GM12878 (cell line): ENCODE measurements around the gene PSMD11. TPM values are rescaled to one million over a fixed set of nuclear protein-coding genes. Genes with fewer than 3 reads are reported as not detected.

Experiments used
- ATAC-seq: fragments of 200-7000 bp; cut with Tn5 transposase; 3 replicates; pipeline ENCODE4 v1.9.1; 2020; ENCODE audit warnings: mild to moderate bottlenecking, moderate library complexity
- BruUV-seq: library from RNA; stranded (reverse); fragments of 400-500 nt; replicated peaks from 2 replicates; lab custom pipeline; 2021; lab: Mats Ljungman, UMichigan
- CTCF ChIA-PET: fragments of 300-600 bp; sonication (Branson Sonifier 250); formaldehyde crosslinking; extraction: SDS; loops from one replicate; lab custom pipeline; 2021; ENCODE audit warnings: inconsistent platforms; lab: Yijun Ruan, JAX
- POLR2A ChIA-PET: fragments of 350-600 bp; formaldehyde crosslinking; extraction: SDS; loops from one replicate; lab custom pipeline; 2021; ENCODE audit warnings: inconsistent platforms; lab: Charles Lee
- RAD21 ChIA-PET: fragments of 300-600 bp; sonication (Branson Sonifier 250); formaldehyde crosslinking; loops from one replicate; lab custom pipeline; 2023; ENCODE audit warnings: antibody characterized with exemption; ENCODE audit not compliant: unreplicated experiment; lab: Charles Lee
- SMC1A ChIA-PET: fragments of 300-600 bp; sonication (Branson Sonifier 250); formaldehyde crosslinking; loops from one replicate; lab custom pipeline; 2023; ENCODE audit not compliant: unreplicated experiment, uncharacterized antibody; lab: Charles Lee
- DNase-seq: peaks from one replicate; pipeline ENCODE4 v3.0.0-alpha.2; 2011; ENCODE audit warnings: low read depth, low spot score
- FAIRE-seq: peaks from 3 replicates; lab custom pipeline; 2011; peaks lifted over from hg19 to GRCh38; lab: Jason Lieb, UNC
- H2AFZ ChIP-seq: 2 replicates; pipeline ENCODE4 v1.6.0; 2011; ENCODE audit warnings: low read depth, low read length, control low read depth; ENCODE audit not compliant: control insufficient read depth
- H3K27ac ChIP-seq: 2 replicates; pipeline ENCODE4 v1.5.1; 2011; ENCODE audit warnings: control low read depth; ENCODE audit not compliant: control insufficient read depth, insufficient read depth
- H3K27me3 ChIP-seq, 2 experiments: replicated peaks in 1 of 2; 2 replicates each; pipeline versions ENCODE4 v1.6.0 to v1.6.1; 2011; ENCODE audit warnings: low read length in 1 of 2; ENCODE audit not compliant: control insufficient read depth in 2 of 2, insufficient read depth in 2 of 2
- H3K36me3 ChIP-seq, 2 experiments: 2 replicates each; pipeline ENCODE4 v1.5.1; 2011; ENCODE audit warnings: low read length in 1 of 2; ENCODE audit not compliant: control insufficient read depth in 2 of 2, insufficient read depth in 2 of 2
- H3K4me1 ChIP-seq: 2 replicates; pipeline ENCODE4 v1.6.1; 2011; ENCODE audit warnings: mild to moderate bottlenecking, low read length, moderate library complexity, mixed read lengths; ENCODE audit not compliant: control insufficient read depth, insufficient read depth
- H3K4me2 ChIP-seq: 2 replicates; pipeline ENCODE4 v1.6.0; 2011; ENCODE audit warnings: control low read depth; ENCODE audit not compliant: control insufficient read depth, insufficient read depth
- H3K4me3 ChIP-seq: fragments of 200-600 bp; sonication (generic); 2 replicates; pipeline ENCODE4 v1.5.1; 2016
- H3K79me2 ChIP-seq: 2 replicates; pipeline ENCODE4 v1.6.0; 2011; ENCODE audit warnings: low read length; ENCODE audit not compliant: control insufficient read depth, insufficient read depth
- H3K9ac ChIP-seq: 2 replicates; pipeline ENCODE4 v1.8.0; 2011; ENCODE audit warnings: low read length, control low read depth, mixed read lengths; ENCODE audit not compliant: control insufficient read depth, insufficient read depth
- H3K9me3 ChIP-seq: replicated peaks from 3 replicates; pipeline ENCODE4 v1.5.1; 2011; ENCODE audit warnings: mild to moderate bottlenecking, low read length; ENCODE audit not compliant: control insufficient read depth, insufficient read depth
- H4K20me1 ChIP-seq: 2 replicates; pipeline ENCODE4 v1.6.0; 2011; ENCODE audit not compliant: control insufficient read depth, insufficient read depth
- CBFB ChIP-seq: IDR thresholded peaks from 2 replicates; pipeline ENCODE4 v1.6.1; 2016; ENCODE audit warnings: antibody characterized with exemption, low read depth
- CHD4 ChIP-seq: fragments of 200-600 bp; sonication (generic); IDR thresholded peaks from 2 replicates; pipeline ENCODE4 v1.6.1; 2016; ENCODE audit warnings: mild to moderate bottlenecking
- FOS ChIP-seq: IDR thresholded peaks from 3 replicates; pipeline ENCODE4 v1.6.1; 2011; ENCODE audit warnings: borderline replicate concordance; ENCODE audit not compliant: insufficient read length; ENCODE audit errors: extremely low read depth
- IRF5 ChIP-seq: fragments of 450-650 bp; IDR thresholded peaks from 2 replicates; pipeline ENCODE4 v1.6.1; 2017; ENCODE audit warnings: borderline replicate concordance
- JUNB ChIP-seq: IDR thresholded peaks from 2 replicates; pipeline ENCODE4 v1.6.1; 2016; ENCODE audit warnings: antibody characterized with exemption, mild to moderate bottlenecking
- KAT2A ChIP-seq: conservative IDR thresholded peaks from 2 replicates; pipeline ENCODE4 v1.6.1; 2011; ENCODE audit warnings: low read depth, low read length; ENCODE audit not compliant: control insufficient read depth
- NFIC ChIP-seq: IDR thresholded peaks from 2 replicates; pipeline ENCODE4 v1.6.1; 2012; ENCODE audit warnings: low read depth, mild to moderate bottlenecking, inconsistent platforms, low read length, moderate library complexity
- PAX8 ChIP-seq: fragments of 450-650 bp; IDR thresholded peaks from 2 replicates; pipeline ENCODE4 v1.6.1; 2017; ENCODE audit warnings: mild to moderate bottlenecking, moderate library complexity
- PRDM15 ChIP-seq: fragments of 450-650 bp; formaldehyde crosslinking; IDR thresholded peaks from 2 replicates; pipeline ENCODE4 v1.4.0; 2020; ENCODE audit warnings: mild to moderate bottlenecking, moderate library complexity
- SREBF2 ChIP-seq: IDR thresholded peaks from 2 replicates; pipeline ENCODE4 v1.6.1; 2012; ENCODE audit warnings: mild to moderate bottlenecking, low read length
- STAT3 ChIP-seq: IDR thresholded peaks from 2 replicates; pipeline ENCODE4 v1.6.1; 2011; ENCODE audit warnings: low read depth, low read length, improper control_type of control experiment
- TAF1 ChIP-seq: IDR thresholded peaks from 2 replicates; pipeline ENCODE4 v1.6.1; 2011; ENCODE audit warnings: mild to moderate bottlenecking, low read depth, low read length, borderline replicate concordance
- WGBS: methylation state at CpG from one replicate; pipeline ENCODE4 v1.1.6; 2016; ENCODE audit warnings: low lambda C conversion rate; ENCODE audit not compliant: insufficient replicate concordance, insufficient coverage; ENCODE audit errors: missing lambda C conversion rate; 5-methylcytosine and 5-hydroxymethylcytosine counted together
- in situ Hi-C: fragments of 300-500 bp; cut with MboI; formaldehyde crosslinking; loops from 9 replicates; pipeline ENCODE4 v1.14.3; 2018; ENCODE audit warnings: mixed read lengths
- intact Hi-C: fragments of 100-400 bp; cut with micrococcal nuclease; formaldehyde crosslinking; loops from one replicate; pipeline ENCODE4 v1.14.2; 2022; ENCODE audit not compliant: unreplicated experiment
- polyA plus RNA-seq, 11 experiments: library from polyadenylated mRNA; depleted of rRNA in 4 of 11; unstranded in 6 of 11; stranded (reverse) in 5 of 11; fragments of >200 nt; fragmentation: Nextera tagmentation in 4 of 11; fragmentation: Illumina TruSeq in 1 of 11; extraction: Ambion mirVana in 4 of 11; extraction: Trizol in 1 of 11; gene quantifications; 1 replicate in 1 of 11; 2 replicates in 10 of 11; pipeline versions ENCODE4 v1.2.1 to v1.2.3, GENCODE V29; 2011 to 2016; ENCODE audit warnings: inconsistent platforms in 2 of 11, missing spikeins in 2 of 11, low read depth in 1 of 11
- total RNA-seq, 4 experiments: library from RNA; depleted of rRNA in 3 of 4; stranded (reverse); fragments of >200 nt in 3 of 4; fragmentation: Illumina TruSeq in 1 of 4; extraction: Trizol in 1 of 4; gene quantifications; 2 replicates each; pipeline versions ENCODE4 v1.2.1 to v1.2.3, GENCODE V29; 2013 to 2021

The PSMD11 gene
- total and polyA plus RNA-seq, 10 of the 15 experiments (the other 5 are each of a cell fraction or from before 2014, with no cell fraction given), result 84.1 to 319 (median 120) TPM

GRCh38 chr17:32452281-32452680 lies 8.0 kb downstream of the PSMD11 start:
- BruUV-seq, result no TSS peak
- no peak for ATAC-seq
- Histone ChIP-seq H3K9me3 (no peaks in the 10 kb centered on the region), H3K4me2 (no peak overlapping the region), H3K36me3 (peaks cover 7 to 20% of the 10 kb centered on the region in 2 experiments), H3K4me3 (no peak overlapping the region), H3K4me1 (no peaks in the 10 kb centered on the region), H3K27ac (no peak overlapping the region), H3K79me2 (peaks cover 18% of the 10 kb centered on the region), H3K9ac (no peak overlapping the region), H2AFZ (no peak overlapping the region), H4K20me1 (no peaks in the 10 kb centered on the region), H3K27me3 (no peaks in the 10 kb centered on the region)
- in situ Hi-C loops (loop anchor here (25.0 kb wide), 1 partner anchor 460 kb away; no protein-coding TSS in a partner anchor), intact Hi-C loops (no loop called here)
- DNase-seq, result no peak
- ChIA-PET CTCF (interaction anchor here (3.9 kb wide), 1 partner anchor 11 kb away, joined by 25 read pairs; no protein-coding TSS in a partner anchor), POLR2A (no interaction called here), SMC1A (no interaction called here), RAD21 (no interaction called here)
- FAIRE-seq, result no peak
- WGBS, result 91% methylated on average over 1 of the region's 1 CpG
- TF ChIP-seq NFIC (no peak), CBFB (no peak), JUNB (no peak), TAF1 (no peak)

- TF ChIP-seq SREBF2, result no peak
- no peak for TF ChIP-seq KAT2A
- no peak for TF ChIP-seq STAT3
- TF ChIP-seq IRF5, result no peak
- TF ChIP-seq FOS, result no peak
- no peak for TF ChIP-seq PRDM15 (CRISPR knock-in tag)
- no peak for TF ChIP-seq CHD4
- TF ChIP-seq PAX8, result no peak
- 94% methylated on average over 2 of the region's 2 CpGs for WGBS
- POLR2A ChIA-PET, result no interaction called here
- Histone ChIP-seq H4K20me1 (no peaks in the 10 kb centered on the region), H3K36me3 (peaks cover 8 to 21% of the 10 kb centered on the region in 2 experiments), H3K4me1 (no peaks in the 10 kb centered on the region), H3K79me2 (peaks cover 10% of the 10 kb centered on the region), H3K27ac (no peak overlapping the region), H3K4me2 (no peak overlapping the region), H2AFZ (no peak overlapping the region), H3K4me3 (no peak overlapping the region), H3K9ac (no peak overlapping the region), H3K27me3 (no peaks in the 10 kb centered on the region), H3K9me3 (no peaks in the 10 kb centered on the region)
- BruUV-seq, result no TSS peak
- CTCF ChIA-PET, result interaction anchor here (1.5 to 3.9 kb wide), 3 partner anchors 9 to 16 kb away, joined by 3 to 25 read pairs (median 5); partner anchors contain the start of gene PSMD11
- no peak for ATAC-seq
- intact Hi-C loops, result no loop called here
- FAIRE-seq, result no peak
- no peak for DNase-seq
- RAD21 ChIA-PET, result no interaction called here
- in situ Hi-C loops, result loop anchor here (25.0 kb wide), 1 partner anchor 459 kb away; no protein-coding TSS in a partner anchor
- SMC1A ChIA-PET, result no interaction called here
Measured at GRCh38 chr17:32453370-32453769, 9.1 kb downstream of the PSMD11 start.
